Esophagus squamous epithelium (tissue), 5 donors: ENCODE measurements around the gene CFAP20DC. TPM values are rescaled to one million over a fixed set of nuclear protein-coding genes. Genes with fewer than 3 reads are reported as not detected.
"Not testable (repeated sequence)": the region's sequence is repeated elsewhere in the genome, so short reads cannot be mapped to it uniquely, and the experiment has no call there.

ENCODE experiments used
- DNase-seq: peaks from one replicate; lab custom pipeline; 2025; lab: John Stamatoyannopoulos, UW
- H3K27ac ChIP-seq, 4 donors: fragments of 200-600 bp; sonication (generic); one replicate each; pipeline ENCODE4 v1.5.1; 2016 to 2019; ENCODE audit warnings: mild to moderate bottlenecking in 1 of 4
- H3K27me3 ChIP-seq, 4 donors: fragments of 200-600 bp; sonication (generic); 1 replicate in 3 of 4; 2 replicates in 1 of 4; pipeline versions ENCODE4 v1.5.1 to v1.6.0; 2017 to 2021; ENCODE audit warnings: antibody characterized with exemption in 1 of 4
- H3K36me3 ChIP-seq, 3 donors: fragments of 200-600 bp; sonication (generic); one replicate each; pipeline ENCODE4 v1.5.1; 2016 to 2019
- H3K4me1 ChIP-seq, 3 donors: fragments of 200-600 bp; sonication (generic); one replicate each; pipeline ENCODE4 v1.5.1; 2017 to 2019
- H3K4me3 ChIP-seq, 4 donors: fragments of 200-600 bp; sonication (generic); 1 replicate in 3 of 4; 2 replicates in 1 of 4; pipeline ENCODE4 v1.5.1; 2016 to 2019; ENCODE audit warnings: mild to moderate bottlenecking in 2 of 4, moderate library complexity in 1 of 4
- H3K9me3 ChIP-seq, 3 donors: fragments of 200-600 bp; sonication (generic); one replicate each; pipeline ENCODE4 v1.5.1; 2016 to 2019
- POLR2A ChIP-seq, 4 donors: fragments of 450-650 bp; IDR thresholded peaks; one replicate each; pipeline ENCODE4 v1.6.1; 2017; ENCODE audit warnings: antibody characterized with exemption in 4 of 4, mild to moderate bottlenecking in 4 of 4, moderate library complexity in 3 of 4
- WGBS, 2 donors: methylation state at CpG; one replicate each; pipeline ENCODE4 v1.1.5; 2018; 5-methylcytosine and 5-hydroxymethylcytosine counted together
- intact Hi-C: fragments of 100-400 bp; cut with DNase I; formaldehyde crosslinking; loops from one replicate; pipeline ENCODE4 v1.15.0; 2022
- total RNA-seq, 4 donors: library from RNA; depleted of rRNA; stranded (reverse); fragments of >200 nt; gene quantifications; one replicate each; pipeline ENCODE4 v1.1.0, GENCODE V29; 2016
- TF ChIP-seq, protein P1 (sequence below), 6 experiments: fragments of 450-650 bp in 4 of 6; fragments of 200-600 bp in 2 of 6; sonication (generic) in 2 of 6; IDR thresholded peaks; one replicate each; pipeline ENCODE4 v1.5.1; 2016 to 2019; ENCODE audit warnings: antibody characterized with exemption in 6 of 6, mild to moderate bottlenecking in 4 of 6, moderate library complexity in 4 of 6
- donor health status: DM: yes; HTN: yes; CAD: no.

Gene CFAP20DC
- total RNA-seq, 4 donors from 2014 or later: 9.8 to 15.5 (median 10.8) TPM

GRCh38 chr3:59052803-59053411 is 3.1 kb upstream of the CFAP20DC start:
- intact Hi-C loops: no loop called here
- peaks cover 6 to 22% (median 9%) of the 10 kb centered on the region in 3 donors for H3K4me1 ChIP-seq
- H3K36me3 ChIP-seq: no peaks in the 10 kb centered on the region
- no peak for DNase-seq
- H3K27me3 ChIP-seq: no peaks in the 10 kb centered on the region
- 65 to 70% methylated on average over 2 of the region's 2 CpGs for WGBS, 2 donors
- H3K27ac ChIP-seq: no peak overlapping the region
- no peak overlapping the region for H3K4me3 ChIP-seq
- H3K9me3 ChIP-seq: no peaks in the 10 kb centered on the region
- no peak for TF ChIP-seq POLR2A (IDR thresholded peaks at IDR 0.05)
- TF ChIP-seq, protein P1, sequence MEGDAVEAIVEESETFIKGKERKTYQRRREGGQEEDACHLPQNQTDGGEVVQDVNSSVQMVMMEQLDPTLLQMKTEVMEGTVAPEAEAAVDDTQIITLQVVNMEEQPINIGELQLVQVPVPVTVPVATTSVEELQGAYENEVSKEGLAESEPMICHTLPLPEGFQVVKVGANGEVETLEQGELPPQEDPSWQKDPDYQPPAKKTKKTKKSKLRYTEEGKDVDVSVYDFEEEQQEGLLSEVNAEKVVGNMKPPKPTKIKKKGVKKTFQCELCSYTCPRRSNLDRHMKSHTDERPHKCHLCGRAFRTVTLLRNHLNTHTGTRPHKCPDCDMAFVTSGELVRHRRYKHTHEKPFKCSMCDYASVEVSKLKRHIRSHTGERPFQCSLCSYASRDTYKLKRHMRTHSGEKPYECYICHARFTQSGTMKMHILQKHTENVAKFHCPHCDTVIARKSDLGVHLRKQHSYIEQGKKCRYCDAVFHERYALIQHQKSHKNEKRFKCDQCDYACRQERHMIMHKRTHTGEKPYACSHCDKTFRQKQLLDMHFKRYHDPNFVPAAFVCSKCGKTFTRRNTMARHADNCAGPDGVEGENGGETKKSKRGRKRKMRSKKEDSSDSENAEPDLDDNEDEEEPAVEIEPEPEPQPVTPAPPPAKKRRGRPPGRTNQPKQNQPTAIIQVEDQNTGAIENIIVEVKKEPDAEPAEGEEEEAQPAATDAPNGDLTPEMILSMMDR (IDR thresholded peaks at IDR 0.05): peak in 5 of 6 experiments; percentile 40 to 70 (median 51)

- H3K27me3 ChIP-seq, H3K36me3 ChIP-seq, H3K9me3 ChIP-seq, DNase-seq, intact Hi-C loops, H3K4me3 ChIP-seq: not testable (repeated sequence)
- WGBS, 2 donors: 98 to 100% methylated on average over 1 to 20 of the region's 36 CpGs
- Histone ChIP-seq H3K4me1 (peaks cover 6 to 41% (median 9%) of the 10 kb centered on the region in 3 donors), H3K27ac (peak overlapping the region in 2 of 4 donors; percentile 93 to 94)
Measured at GRCh38 chr3:59050811-59051414, 1.1 kb upstream of the CFAP20DC start.

GRCh38 chr3:59046839-59047238 is 3.0 kb downstream of the CFAP20DC start:
- intact Hi-C loops: no loop called here
- DNase-seq: no peak
- WGBS, 2 donors: 70 to 73% methylated on average over 2 of the region's 2 CpGs
- Histone ChIP-seq H3K4me3 (peak overlapping the region in 1 of 4 donors; percentile 4), H3K27ac (peak overlapping the region in 3 of 4 donors; percentile 58 to 94 (median 93)), H3K36me3 (no peaks in the 10 kb centered on the region), H3K27me3 (no peaks in the 10 kb centered on the region), H3K4me1 (peaks cover 6 to 41% (median 9%) of the 10 kb centered on the region in 3 donors), H3K9me3 (no peaks in the 10 kb centered on the region)
- TF ChIP-seq POLR2A (IDR thresholded peaks at IDR 0.05): no peak
- TF ChIP-seq, protein P1 (IDR thresholded peaks at IDR 0.05): no peak

DNA sequence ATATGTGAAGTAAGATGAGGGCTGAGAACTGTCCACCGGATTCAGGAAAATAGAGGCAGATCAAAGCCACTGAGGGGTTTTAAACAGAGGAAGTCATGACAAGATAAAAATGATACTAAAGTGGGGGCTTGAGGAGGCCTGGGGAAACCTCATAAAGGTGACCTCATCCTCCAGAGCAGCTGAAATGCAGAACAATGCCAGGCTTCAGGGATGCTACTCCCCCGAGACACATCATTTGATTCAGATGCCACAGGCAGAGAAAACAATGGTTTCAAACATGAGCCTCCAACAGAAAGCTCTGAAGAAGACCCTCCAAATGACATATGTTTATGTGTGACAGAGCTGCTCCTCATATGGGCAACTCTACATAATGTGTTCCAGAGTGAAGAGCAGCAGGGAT is 6.4 kb downstream of the CFAP20DC start:
- Histone ChIP-seq H3K4me3 (no peak overlapping the region), H3K36me3 (no peaks in the 10 kb centered on the region), H3K27me3 (no peaks in the 10 kb centered on the region), H3K27ac (no peak overlapping the region), H3K4me1 (peaks cover 0 to 24% (median 0%) of the 10 kb centered on the region in 3 donors), H3K9me3 (no peaks in the 10 kb centered on the region)
- DNase-seq: no peak
- TF ChIP-seq POLR2A (IDR thresholded peaks at IDR 0.05): no peak
- TF ChIP-seq, protein P1 (IDR thresholded peaks at IDR 0.05): no peak
- WGBS, 2 donors: 81 to 89% methylated on average over 2 of the region's 2 CpGs
- intact Hi-C loops: no loop called here

GRCh38 chr3:59040902-59041301 is 8.9 kb downstream of the CFAP20DC start:
- peaks cover 0 to under 1% (median 0%) of the 10 kb centered on the region in 3 donors for H3K4me1 ChIP-seq
- intact Hi-C loops: no loop called here
- peaks cover 0 to 7% (median 0%) of the 10 kb centered on the region in 3 donors for H3K36me3 ChIP-seq
- no peak for DNase-seq
- H3K4me3 ChIP-seq: no peak overlapping the region
- H3K27me3 ChIP-seq: no peaks in the 10 kb centered on the region
- no peaks in the 10 kb centered on the region for H3K9me3 ChIP-seq
- no peak for TF ChIP-seq POLR2A (IDR thresholded peaks at IDR 0.05)
- TF ChIP-seq, protein P1 (IDR thresholded peaks at IDR 0.05): no peak
- H3K27ac ChIP-seq: no peak overlapping the region
